HL-60 (cell line): Measurements from ENCODE around the gene HEMK1.

Experiments
- CTCF ChIP-seq: IDR thresholded peaks from one replicate; pipeline ENCODE4 v1.5.1; 2011; ENCODE audit warnings: low read length, control low read depth, inconsistent platforms; ENCODE audit not compliant: insufficient read depth
- POLR2AphosphoS5 ChIP-seq: IDR thresholded peaks from 2 replicates; pipeline ENCODE4 v1.6.1; 2012; ENCODE audit warnings: low read depth
- REST ChIP-seq: IDR thresholded peaks from 2 replicates; pipeline ENCODE4 v1.6.1; 2012; ENCODE audit warnings: low read depth; ENCODE audit not compliant: insufficient replicate concordance

GRCh38 chr3:50642382-50642781, 73.1 kb downstream of the HEMK1 start:
- TF ChIP-seq CTCF: no peak
- no peak for TF ChIP-seq REST
- no peak for TF ChIP-seq POLR2AphosphoS5
